ENCODE results near the gene EEIG2. TPM values are rescaled to one million over a fixed set of nuclear protein-coding genes. Genes with fewer than 3 reads are reported as not detected.

EEIG2 gene
- polyA plus RNA-seq, 2 of the 4 experiments (the other 2 are of a cell fraction), result 5.3 to 7.9 TPM

- ATAC-seq (no peak), DNase-seq (ENCODE audit: low read depth in 1 of 2, low spot score in 1 of 2) (no peak), FAIRE-seq (no peak)
- Histone ChIP-seq H3K9me3 (no peaks in the 10 kb centered on the region), H3K27ac (no peak overlapping the region), H3K4me1 (no peaks in the 10 kb centered on the region), H3K4me2 (no peak overlapping the region), H3K4me3 (no peak overlapping the region)
- TF ChIP-seq JUN (IDR thresholded peaks at IDR 0.05), result no peak
- TF ChIP-seq CHD4 (IDR thresholded peaks at IDR 0.05; ENCODE audit: borderline replicate concordance), result no peak
- TF ChIP-seq REST (IDR thresholded peaks at IDR 0.05), result no peak
- TF ChIP-seq RFX5 (IDR thresholded peaks at IDR 0.05), result no peak
- TF ChIP-seq HOXB13 (CRISPR knock-in tag; IDR thresholded peaks at IDR 0.05; ENCODE audit: low read depth), result no peak
- ChIA-PET POLR2A (no interaction called here), CTCF (no interaction called here)
Observed at GRCh38 chr1:108523829-108524228, 36.1 kb upstream of the EEIG2 start.

- DNase-seq (ENCODE audit: low read depth in 1 of 2, low spot score in 1 of 2) (no peak), ATAC-seq (no peak), FAIRE-seq (no peak)
- Histone ChIP-seq H3K4me3 (no peak overlapping the region), H3K4me2 (no peak overlapping the region), H3K9me3 (no peaks in the 10 kb centered on the region), H3K4me1 (no peaks in the 10 kb centered on the region), H3K27ac (no peak overlapping the region)
- 23% methylated on average over 3 of the region's 3 CpGs for WGBS (ENCODE audit: missing lambda C conversion rate)
- ChIA-PET CTCF (interaction anchor here (0.7 kb wide), 1 partner anchor 119 kb away, joined by 3 read pairs; no protein-coding TSS in a partner anchor), POLR2A (no interaction called here)
- TF ChIP-seq JUN (IDR thresholded peaks at IDR 0.05) (no peak), KDM5A (IDR thresholded peaks at IDR 0.05) (no peak), HES2 (IDR thresholded peaks at IDR 0.05) (no peak), E2F6 (IDR thresholded peaks at IDR 0.05; ENCODE audit: borderline replicate concordance, low read depth) (no peak), MAFK (IDR thresholded peaks at IDR 0.05; ENCODE audit: partially characterized antibody) (no peak), CBX8 (IDR thresholded peaks at IDR 0.05) (no peak), HDAC2 (IDR thresholded peaks at IDR 0.05) (no peak), MYC (IDR thresholded peaks at IDR 0.05; ENCODE audit: borderline replicate concordance, low read length) (no peak), CTCF (IDR thresholded peaks at IDR 0.05) (no peak), EHMT2 (IDR thresholded peaks at IDR 0.05; ENCODE audit: low read depth) (no peak), HEYL (CRISPR knock-in tag; IDR thresholded peaks at IDR 0.05) (no peak)
Observed at GRCh38 chr1:108524676-108525075, 35.2 kb upstream of the EEIG2 start.

GRCh38 chr1:108527135-108527534, 32.8 kb upstream of the EEIG2 start:
- CTCF ChIA-PET, result no interaction called here
- FAIRE-seq, result no peak
- no peak for ATAC-seq
- POLR2A ChIA-PET, result no interaction called here
- Histone ChIP-seq H3K4me1 (no peaks in the 10 kb centered on the region), H3K4me3 (no peak overlapping the region), H3K27ac (no peak overlapping the region), H3K4me2 (no peak overlapping the region), H3K9me3 (no peaks in the 10 kb centered on the region)
- WGBS (ENCODE audit: missing lambda C conversion rate), result 16% methylated on average over 3 of the region's 3 CpGs
- no peak for DNase-seq (ENCODE audit: low read depth in 1 of 2, low spot score in 1 of 2)
- TF ChIP-seq RARB (CRISPR knock-in tag; IDR thresholded peaks at IDR 0.05) (no peak), EP300 (IDR thresholded peaks at IDR 0.05) (no peak), USF2 (IDR thresholded peaks at IDR 0.05) (no peak), ZSCAN20 (CRISPR knock-in tag; IDR thresholded peaks at IDR 0.05) (no peak), HEYL (CRISPR knock-in tag; IDR thresholded peaks at IDR 0.05) (no peak), SREBF2 (IDR thresholded peaks at IDR 0.05) (no peak), MAFK (IDR thresholded peaks at IDR 0.05; ENCODE audit: partially characterized antibody) (no peak), BCL3 (IDR thresholded peaks at IDR 0.05) (no peak), NFE2L2 (conservative IDR thresholded peaks at IDR 0.05; ENCODE audit: low read length) (no peak), ATOH8 (CRISPR knock-in tag; IDR thresholded peaks at IDR 0.05; ENCODE audit: low read depth) (no peak)
